IMR-90 (cell line): ENCODE measurements around the gene UBE2M. TPM values are rescaled to one million over a fixed set of nuclear protein-coding genes. Genes with fewer than 3 reads are reported as not detected.
A peak's percentile ranks its signal among the peaks of the same experiment; 100 is the strongest.
"Not testable (repeated sequence)": the region's sequence is repeated elsewhere in the genome, so short reads cannot be mapped to it uniquely, and the experiment has no call there.

Experiments used
- ATAC-seq: fragments of 200-7000 bp; cut with Tn5 transposase; 2 replicates; pipeline ENCODE4 v1.9.1; 2020; ENCODE audit warnings: low read depth, mild to moderate bottlenecking, moderate library complexity
- BruUV-seq: library from RNA; stranded (reverse); fragments of 400-500 nt; replicated peaks from 2 replicates; lab custom pipeline; 2021; lab: Mats Ljungman, UMichigan
- CTCF ChIA-PET: fragments of 300-600 bp; formaldehyde crosslinking; extraction: SDS; loops from one replicate; lab custom pipeline; 2021; ENCODE audit warnings: antibody characterized with exemption; lab: Yijun Ruan, JAX
- POLR2A ChIA-PET: fragments of 300-600 bp; sonication (Branson Sonifier 250); formaldehyde crosslinking; loops from one replicate; lab custom pipeline; 2022; ENCODE audit warnings: antibody characterized with exemption; ENCODE audit not compliant: unreplicated experiment; lab: Charles Lee
- DNase-seq: peaks from one replicate; pipeline ENCODE4 v3.0.0; 2013
- H2AFZ ChIP-seq: replicated peaks from 2 replicates; pipeline ENCODE3; 2013; ENCODE audit warnings: low read length, mild to moderate bottlenecking; ENCODE audit not compliant: poor library complexity
- H2AK5ac ChIP-seq: 2 replicates; pipeline ENCODE4 v1.6.1; 2013; ENCODE audit warnings: low read depth, low read length, inconsistent platforms
- H2AK9ac ChIP-seq: replicated peaks from 2 replicates; pipeline ENCODE3; 2013; ENCODE audit warnings: mild to moderate bottlenecking, low read depth, low read length, moderate library complexity; ENCODE audit not compliant: poor library complexity
- H2BK120ac ChIP-seq: 2 replicates; pipeline ENCODE4 v1.6.1; 2013; ENCODE audit warnings: low read depth, low read length, inconsistent platforms
- H2BK15ac ChIP-seq: 3 replicates; pipeline ENCODE4 v1.6.1; 2013; ENCODE audit warnings: low read depth, low read length, inconsistent platforms
- H2BK20ac ChIP-seq: 2 replicates; pipeline ENCODE4 v1.6.1; 2013; ENCODE audit warnings: low read depth, mild to moderate bottlenecking, inconsistent platforms, low read length, moderate library complexity
- H2BK5ac ChIP-seq: 2 replicates; pipeline ENCODE4 v1.6.1; 2013; ENCODE audit warnings: mild to moderate bottlenecking, low read depth, low read length, inconsistent platforms; ENCODE audit not compliant: poor library complexity, severe bottlenecking
- H3K14ac ChIP-seq: replicated peaks from 2 replicates; pipeline ENCODE4 v1.6.1; 2013; ENCODE audit warnings: low read depth, low read length, inconsistent platforms
- H3K18ac ChIP-seq: 2 replicates; pipeline ENCODE4 v1.6.1; 2013; ENCODE audit warnings: low read depth, low read length, control low read depth
- H3K23ac ChIP-seq: 2 replicates; pipeline ENCODE4 v1.6.1; 2013; ENCODE audit warnings: low read depth, low read length, inconsistent platforms
- H3K27ac ChIP-seq: 2 replicates; pipeline ENCODE4 v1.5.1; 2013; ENCODE audit warnings: mild to moderate bottlenecking, control low read depth, low read length; ENCODE audit not compliant: insufficient read depth
- H3K27me3 ChIP-seq: 2 replicates; pipeline ENCODE4 v1.6.1; 2013; ENCODE audit warnings: low read length; ENCODE audit not compliant: control insufficient read depth, insufficient read depth
- H3K36me3 ChIP-seq: 2 replicates; pipeline ENCODE4 v1.6.1; 2013; ENCODE audit warnings: low read length, mixed read lengths; ENCODE audit not compliant: control insufficient read depth, insufficient read depth
- H3K4ac ChIP-seq: 2 replicates; pipeline ENCODE4 v1.6.1; 2013; ENCODE audit warnings: low read depth, low read length, inconsistent platforms
- H3K4me1 ChIP-seq: 2 replicates; pipeline ENCODE4 v1.6.1; 2013; ENCODE audit warnings: low read length, mixed read lengths; ENCODE audit not compliant: control insufficient read depth, insufficient read depth
- H3K4me2 ChIP-seq: 2 replicates; pipeline ENCODE4 v1.6.1; 2013; ENCODE audit warnings: low read depth, mild to moderate bottlenecking, control low read depth, low read length, moderate library complexity
- H3K4me3 ChIP-seq: 2 replicates; pipeline ENCODE4 v1.5.1; 2013; ENCODE audit warnings: low read depth, mild to moderate bottlenecking, control low read depth, low read length, moderate library complexity; ENCODE audit not compliant: insufficient read depth
- H3K56ac ChIP-seq: 2 replicates; pipeline ENCODE4 v1.6.1; 2013; ENCODE audit warnings: low read length, inconsistent platforms; ENCODE audit not compliant: insufficient read depth; ENCODE audit errors: extremely low read depth
- H3K79me1 ChIP-seq, 2 experiments: 2 replicates each; pipeline ENCODE4 v1.6.1; 2013; ENCODE audit warnings: low read length in 2 of 2, inconsistent platforms in 1 of 2, low read depth in 1 of 2
- H3K9ac ChIP-seq: 2 replicates; pipeline ENCODE4 v1.6.1; 2013; ENCODE audit warnings: low read depth, low read length, control low read depth
- H3K9me1 ChIP-seq: 2 replicates; pipeline ENCODE4 v1.6.1; 2013; ENCODE audit warnings: low read length, inconsistent platforms; ENCODE audit not compliant: insufficient read depth
- H3K9me3 ChIP-seq: 2 replicates; pipeline ENCODE4 v1.6.1; 2013; ENCODE audit warnings: low read length; ENCODE audit not compliant: control insufficient read depth, insufficient read depth
- H4K20me1 ChIP-seq: 2 replicates; pipeline ENCODE4 v1.6.1; 2013; ENCODE audit warnings: low read length, inconsistent platforms; ENCODE audit not compliant: insufficient read depth
- H4K5ac ChIP-seq: 2 replicates; pipeline ENCODE4 v1.6.1; 2013; ENCODE audit warnings: mild to moderate bottlenecking, low read depth, low read length, control low read depth
- H4K8ac ChIP-seq, 2 experiments: 2 replicates each; pipeline ENCODE4 v1.6.1; 2013; ENCODE audit warnings: low read depth in 2 of 2, low read length in 2 of 2, control low read depth in 1 of 2, inconsistent platforms in 1 of 2
- H4K91ac ChIP-seq: 2 replicates; pipeline ENCODE4 v1.6.1; 2013; ENCODE audit warnings: low read depth, low read length, inconsistent platforms; ENCODE audit not compliant: insufficient read depth
- WGBS, 2 experiments: methylation state at CpG; one replicate each; pipeline versions ENCODE4 v1.1.5 to v1.1.7; 2013; ENCODE audit warnings: missing lambda C conversion rate in 2 of 2; ENCODE audit not compliant: insufficient read length in 1 of 2; ENCODE audit errors: extremely low coverage in 2 of 2; 5-methylcytosine and 5-hydroxymethylcytosine counted together
- dilution Hi-C: fragments of 300-500 bp; cut with HindIII; formaldehyde crosslinking; loops from one replicate; pipeline ENCODE4 v1.14.3; 2018; ENCODE audit warnings: low sequenced_read_pairs; ENCODE audit not compliant: unreplicated experiment
- in situ Hi-C: fragments of 300-500 bp; cut with MboI; formaldehyde crosslinking; loops from 3 replicates; pipeline ENCODE4 v1.14.3; 2019; ENCODE audit warnings: low sequenced_read_pairs, inconsistent platforms, mixed read lengths
- intact Hi-C: fragments of 100-400 bp; cut with micrococcal nuclease; formaldehyde crosslinking; loops from 2 replicates; pipeline ENCODE4 v1.10.0; 2022
- polyA plus RNA-seq, 3 experiments: library from polyadenylated mRNA; depleted of rRNA; stranded (reverse); fragments of >200 nt; gene quantifications; 2 replicates each; pipeline ENCODE4 v1.2.3, GENCODE V29; 2012; ENCODE audit warnings: low replicate concordance in 1 of 3
- total RNA-seq: library from RNA; depleted of rRNA; stranded (reverse); fragments of >200 nt; gene quantifications from 2 replicates; pipeline ENCODE4 v1.2.3, GENCODE V29; 2012

The UBE2M gene
- total and polyA plus RNA-seq, 2 of the 4 experiments (the other 2 are of a cell fraction), result 55.9 to 66.6 TPM

DNA sequence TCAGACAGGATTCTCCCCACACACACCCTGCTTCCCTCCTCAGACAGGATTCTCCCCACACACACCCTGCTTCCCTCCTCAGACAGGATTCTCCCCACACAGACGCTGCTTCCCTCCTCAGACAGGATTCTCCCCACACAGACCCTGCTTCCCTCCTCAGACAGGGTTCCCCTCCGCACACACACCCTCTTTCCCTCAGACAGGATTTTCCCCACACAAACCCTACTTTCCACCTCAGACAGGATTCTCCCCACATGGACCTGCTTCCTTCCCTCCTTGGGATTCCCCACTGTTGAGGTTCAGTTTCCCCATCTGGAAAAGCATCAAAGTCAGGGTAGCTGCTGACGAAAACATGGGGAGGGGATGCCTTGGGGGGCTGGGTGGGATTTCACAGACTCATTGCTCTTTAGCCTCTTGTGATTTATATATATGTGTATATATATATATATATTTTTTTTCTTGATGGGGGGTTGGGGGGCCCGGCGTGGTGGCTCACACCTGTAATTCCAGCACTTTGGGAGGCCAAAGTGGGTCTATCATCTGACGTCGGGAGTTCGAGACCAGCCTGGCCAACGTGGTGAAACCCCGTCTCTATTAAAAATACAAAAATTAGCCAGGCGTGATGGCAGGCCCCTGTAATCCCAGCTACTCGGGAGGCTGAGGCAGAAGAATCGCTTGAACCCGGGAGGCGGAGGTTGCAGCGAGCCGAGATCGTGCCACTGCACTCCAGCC is 15.6 kb downstream of the UBE2M start:
- H3K4me2 ChIP-seq, result not testable (repeated sequence)

DNA sequence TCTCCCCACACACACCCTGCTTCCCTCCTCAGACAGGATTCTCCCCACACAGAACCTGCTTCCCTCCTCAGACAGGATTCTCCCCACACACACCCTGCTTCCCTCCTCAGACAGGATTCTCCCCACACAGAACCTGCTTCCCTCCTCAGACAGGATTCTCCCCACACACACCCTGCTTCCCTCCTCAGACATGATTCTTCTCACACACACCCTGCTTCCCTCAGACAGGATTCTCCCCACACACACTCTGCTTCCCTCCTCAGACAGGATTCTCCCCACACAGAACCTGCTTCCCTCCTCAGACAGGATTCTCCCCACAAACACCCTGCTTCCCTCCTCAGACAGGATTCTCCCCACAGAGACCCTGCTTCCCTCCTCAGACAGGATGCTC is 19.2 kb downstream of the UBE2M start:
- H2AK5ac ChIP-seq, POLR2A ChIA-PET, H3K4me2 ChIP-seq, H3K9me1 ChIP-seq, H3K4me3 ChIP-seq, H3K56ac ChIP-seq, DNase-seq, H4K20me1 ChIP-seq, CTCF ChIA-PET, H4K5ac ChIP-seq, H4K8ac ChIP-seq, H2AK9ac ChIP-seq, H3K4me1 ChIP-seq, H3K23ac ChIP-seq, H3K14ac ChIP-seq, in situ Hi-C loops, H2BK20ac ChIP-seq, H3K18ac ChIP-seq, H3K9ac ChIP-seq, ATAC-seq, H4K91ac ChIP-seq, H2BK120ac ChIP-seq, H2BK5ac ChIP-seq, H3K27ac ChIP-seq, H3K79me1 ChIP-seq, dilution Hi-C loops, H2BK15ac ChIP-seq, intact Hi-C loops, H3K36me3 ChIP-seq, H2AFZ ChIP-seq, H3K4ac ChIP-seq, H3K9me3 ChIP-seq, BruUV-seq: not testable (repeated sequence)
- peaks cover 34% of the 10 kb centered on the region for H3K27me3 ChIP-seq

More for the DNA sequence above, 15.6 kb downstream of the UBE2M start:
- Histone ChIP-seq H3K36me3 (peaks cover 19% of the 10 kb centered on the region), H4K20me1 (peaks cover 42% of the 10 kb centered on the region), H3K4me1 (peaks cover 13% of the 10 kb centered on the region), H3K4ac (0 out of 2 replicates have a peak overlapping the region, but pooled peaks have one; percentile 48), H3K79me1 (peaks cover 3 to 29% of the 10 kb centered on the region in 2 experiments; a peak in 3 of 4 replicates), H3K27me3 (peaks cover 18% of the 10 kb centered on the region), H3K9ac (0 out of 2 replicates have a peak overlapping the region, but pooled peaks have one; percentile 66), H4K8ac (peak overlapping the region; percentile 43 to 69; a peak in 2 of 4 replicates), H2AK9ac (peak overlapping the region; percentile 65), H3K9me1 (peaks cover 13% of the 10 kb centered on the region)
- H3K56ac ChIP-seq, H3K23ac ChIP-seq, H2BK5ac ChIP-seq, in situ Hi-C loops, H2AK5ac ChIP-seq, H3K18ac ChIP-seq, ATAC-seq, H2AFZ ChIP-seq, dilution Hi-C loops, H3K27ac ChIP-seq, intact Hi-C loops, H3K4me3 ChIP-seq, CTCF ChIA-PET, H2BK20ac ChIP-seq, H3K9me3 ChIP-seq, H4K5ac ChIP-seq, BruUV-seq, H4K91ac ChIP-seq, H2BK15ac ChIP-seq, H2BK120ac ChIP-seq, H3K14ac ChIP-seq, POLR2A ChIA-PET, DNase-seq: not testable (repeated sequence)
- WGBS, 2 experiments, result 96% methylated on average over 5 of the region's 18 CpGs; no CpG with 5 or more reads in 1 of the 2 experiments
